SK-N-SH treated with all-trans-retinoic acid at 6 μM for 48 hours (cell line): Measurements from ENCODE around the gene B3GNT9.

ENCODE experiments used
- ATAC-seq: fragments of 200-7000 bp; cut with Tn5 transposase; 3 replicates; pipeline ENCODE4 v1.9.1; 2020; ENCODE audit warnings: mild to moderate bottlenecking, moderate library complexity
- ARNTL ChIP-seq: fragments of 450-650 bp; formaldehyde crosslinking; IDR thresholded peaks from 2 replicates; pipeline ENCODE4 v1.5.0; 2020; ENCODE audit warnings: low read depth, mild to moderate bottlenecking, moderate library complexity, borderline replicate concordance
- BACH2 ChIP-seq: fragments of 250-450 bp; sonication (Bioruptor Pico); IDR thresholded peaks from 2 replicates; pipeline ENCODE4 v1.9.0; 2021; ENCODE audit warnings: mild to moderate bottlenecking, borderline replicate concordance
- ESRRG ChIP-seq: fragments of 250-450 bp; sonication (Bioruptor Pico); IDR thresholded peaks from 2 replicates; pipeline ENCODE4 v1.6.1; 2021; ENCODE audit warnings: mild to moderate bottlenecking
- GLIS3 ChIP-seq: fragments of 250-450 bp; sonication (Bioruptor Pico); IDR thresholded peaks from 2 replicates; pipeline ENCODE4 v1.5.0; 2020; ENCODE audit warnings: mild to moderate bottlenecking, moderate library complexity
- ISL1 ChIP-seq: fragments of 250-450 bp; sonication (Bioruptor Pico); IDR thresholded peaks from 2 replicates; pipeline ENCODE4 v2.1.2; 2022; ENCODE audit warnings: mild to moderate bottlenecking, moderate library complexity
- OSR1 ChIP-seq: fragments of 250-450 bp; sonication (Bioruptor Pico); IDR thresholded peaks from 2 replicates; pipeline ENCODE4 v1.8.0; 2022; ENCODE audit warnings: moderate library complexity, mild to moderate bottlenecking, inconsistent platforms
- PPARA ChIP-seq: fragments of 250-450 bp; sonication (Bioruptor Pico); IDR thresholded peaks from 2 replicates; pipeline ENCODE4 v1.5.0; 2020; ENCODE audit warnings: mild to moderate bottlenecking, borderline replicate concordance
- SNAI2 ChIP-seq: fragments of 250-450 bp; sonication (Bioruptor Pico); IDR thresholded peaks from 2 replicates; pipeline ENCODE4 v1.5.0; 2020; ENCODE audit warnings: mild to moderate bottlenecking, moderate library complexity
- ZC3H10 ChIP-seq: fragments of 250-450 bp; sonication (Bioruptor Pico); IDR thresholded peaks from 2 replicates; pipeline ENCODE4 v1.5.1; 2021; ENCODE audit warnings: mild to moderate bottlenecking, moderate library complexity
- ZFP3 ChIP-seq: fragments of 250-450 bp; sonication (Bioruptor Pico); IDR thresholded peaks from 2 replicates; pipeline ENCODE4 v1.5.0; 2020; ENCODE audit warnings: mild to moderate bottlenecking, moderate library complexity
- ZFP30 ChIP-seq: fragments of 450-650 bp; formaldehyde crosslinking; IDR thresholded peaks from 2 replicates; pipeline ENCODE4 v1.5.0; 2022; ENCODE audit warnings: mild to moderate bottlenecking, moderate library complexity
- ZNF565 ChIP-seq: fragments of 450-650 bp; formaldehyde crosslinking; conservative IDR thresholded peaks from 2 replicates; pipeline ENCODE4 v1.5.0; 2020; ENCODE audit warnings: low read depth, mild to moderate bottlenecking, moderate library complexity
- ZNF70 ChIP-seq: fragments of 450-650 bp; formaldehyde crosslinking; IDR thresholded peaks from 2 replicates; pipeline ENCODE4 v1.5.0; 2020; ENCODE audit warnings: mild to moderate bottlenecking, moderate library complexity
- ZNF8 ChIP-seq: fragments of 450-650 bp; formaldehyde crosslinking; IDR thresholded peaks from 2 replicates; pipeline ENCODE4 v1.5.0; 2020; ENCODE audit warnings: mild to moderate bottlenecking, moderate library complexity
- TF ChIP-seq, protein P1 (sequence below): fragments of 250-450 bp; sonication (Bioruptor Pico); IDR thresholded peaks from 2 replicates; pipeline ENCODE4 v1.5.0; 2020; ENCODE audit warnings: mild to moderate bottlenecking, moderate library complexity
- TF ChIP-seq, protein P2 (sequence below): fragments of 250-450 bp; sonication (Bioruptor Pico); IDR thresholded peaks from 2 replicates; pipeline ENCODE4 v1.5.1; 2020; ENCODE audit warnings: low read depth, mild to moderate bottlenecking, moderate library complexity
- TF ChIP-seq, protein P3 (sequence below): fragments of 250-450 bp; sonication (Bioruptor Pico); IDR thresholded peaks from 2 replicates; pipeline ENCODE4 v1.8.0; 2021; ENCODE audit warnings: low read depth, mild to moderate bottlenecking, moderate library complexity, borderline replicate concordance
- TF ChIP-seq, protein P4 (sequence below): fragments of 250-450 bp; sonication (Bioruptor Pico); IDR thresholded peaks from 2 replicates; pipeline ENCODE4 v1.5.1; 2021; ENCODE audit warnings: mild to moderate bottlenecking, moderate library complexity

Gene B3GNT9

GRCh38 chr16:67179421-67180080 is 28.8 kb upstream of the B3GNT9 start:
- no peak for TF ChIP-seq GLIS3 (CRISPR knock-in tag)
- TF ChIP-seq OSR1: no peak
- TF ChIP-seq, protein P1, sequence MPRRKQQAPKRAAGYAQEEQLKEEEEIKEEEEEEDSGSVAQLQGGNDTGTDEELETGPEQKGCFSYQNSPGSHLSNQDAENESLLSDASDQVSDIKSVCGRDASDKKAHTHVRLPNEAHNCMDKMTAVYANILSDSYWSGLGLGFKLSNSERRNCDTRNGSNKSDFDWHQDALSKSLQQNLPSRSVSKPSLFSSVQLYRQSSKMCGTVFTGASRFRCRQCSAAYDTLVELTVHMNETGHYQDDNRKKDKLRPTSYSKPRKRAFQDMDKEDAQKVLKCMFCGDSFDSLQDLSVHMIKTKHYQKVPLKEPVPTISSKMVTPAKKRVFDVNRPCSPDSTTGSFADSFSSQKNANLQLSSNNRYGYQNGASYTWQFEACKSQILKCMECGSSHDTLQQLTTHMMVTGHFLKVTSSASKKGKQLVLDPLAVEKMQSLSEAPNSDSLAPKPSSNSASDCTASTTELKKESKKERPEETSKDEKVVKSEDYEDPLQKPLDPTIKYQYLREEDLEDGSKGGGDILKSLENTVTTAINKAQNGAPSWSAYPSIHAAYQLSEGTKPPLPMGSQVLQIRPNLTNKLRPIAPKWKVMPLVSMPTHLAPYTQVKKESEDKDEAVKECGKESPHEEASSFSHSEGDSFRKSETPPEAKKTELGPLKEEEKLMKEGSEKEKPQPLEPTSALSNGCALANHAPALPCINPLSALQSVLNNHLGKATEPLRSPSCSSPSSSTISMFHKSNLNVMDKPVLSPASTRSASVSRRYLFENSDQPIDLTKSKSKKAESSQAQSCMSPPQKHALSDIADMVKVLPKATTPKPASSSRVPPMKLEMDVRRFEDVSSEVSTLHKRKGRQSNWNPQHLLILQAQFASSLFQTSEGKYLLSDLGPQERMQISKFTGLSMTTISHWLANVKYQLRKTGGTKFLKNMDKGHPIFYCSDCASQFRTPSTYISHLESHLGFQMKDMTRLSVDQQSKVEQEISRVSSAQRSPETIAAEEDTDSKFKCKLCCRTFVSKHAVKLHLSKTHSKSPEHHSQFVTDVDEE (CRISPR knock-in tag): no peak
- TF ChIP-seq ISL1 (CRISPR knock-in tag): no peak
- no peak for TF ChIP-seq ZFP3 (CRISPR knock-in tag)
- no peak for TF ChIP-seq SNAI2 (CRISPR knock-in tag)
- no peak for TF ChIP-seq ZNF8 (CRISPR knock-in tag)
- TF ChIP-seq, protein P2, sequence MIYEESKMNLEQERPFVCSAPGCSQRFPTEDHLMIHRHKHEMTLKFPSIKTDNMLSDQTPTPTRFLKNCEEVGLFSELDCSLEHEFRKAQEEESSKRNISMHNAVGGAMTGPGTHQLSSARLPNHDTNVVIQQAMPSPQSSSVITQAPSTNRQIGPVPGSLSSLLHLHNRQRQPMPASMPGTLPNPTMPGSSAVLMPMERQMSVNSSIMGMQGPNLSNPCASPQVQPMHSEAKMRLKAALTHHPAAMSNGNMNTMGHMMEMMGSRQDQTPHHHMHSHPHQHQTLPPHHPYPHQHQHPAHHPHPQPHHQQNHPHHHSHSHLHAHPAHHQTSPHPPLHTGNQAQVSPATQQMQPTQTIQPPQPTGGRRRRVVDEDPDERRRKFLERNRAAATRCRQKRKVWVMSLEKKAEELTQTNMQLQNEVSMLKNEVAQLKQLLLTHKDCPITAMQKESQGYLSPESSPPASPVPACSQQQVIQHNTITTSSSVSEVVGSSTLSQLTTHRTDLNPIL: no peak
- no peak for TF ChIP-seq ZNF70 (CRISPR knock-in tag)
- TF ChIP-seq PPARA (CRISPR knock-in tag): no peak
- no peak for TF ChIP-seq ZNF565 (CRISPR knock-in tag)
- TF ChIP-seq ESRRG (CRISPR knock-in tag): no peak
- TF ChIP-seq ARNTL (CRISPR knock-in tag): no peak
- ATAC-seq: no peak

- TF ChIP-seq BACH2 (CRISPR knock-in tag) (no peak), ZFP30 (CRISPR knock-in tag) (0 out of 2 replicates have a peak, but pooled peaks have one; percentile 2), ZNF70 (CRISPR knock-in tag) (no peak), ZC3H10 (CRISPR knock-in tag) (no peak), ZNF565 (CRISPR knock-in tag) (0 out of 2 replicates have a peak, but pooled peaks have one; percentile 45), ZFP3 (CRISPR knock-in tag) (no peak)
- peak; percentile 56 for ATAC-seq
Measured at GRCh38 chr16:67177743-67178699, 27.2 kb upstream of the B3GNT9 start.

DNA sequence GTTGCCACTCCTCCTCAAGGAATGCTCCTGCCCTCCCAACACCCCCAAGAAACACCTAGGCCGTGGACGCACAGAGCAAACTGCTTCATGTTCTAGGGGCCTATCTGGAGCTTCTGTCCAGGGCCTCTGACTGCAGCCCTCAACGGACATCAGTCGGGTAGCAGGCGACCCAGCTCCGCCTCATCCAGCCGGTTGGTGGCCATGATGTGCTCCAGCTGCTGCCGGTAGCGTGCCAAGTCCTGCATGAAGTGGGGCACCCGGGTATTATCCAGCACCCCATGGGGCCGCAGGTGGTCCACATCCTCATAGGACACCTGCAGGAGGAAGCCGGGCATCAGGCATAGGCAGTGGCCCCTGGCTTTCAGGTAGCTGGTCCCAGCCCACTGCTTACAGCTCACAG is 25.9 kb upstream of the B3GNT9 start:
- no peak for TF ChIP-seq ARNTL (CRISPR knock-in tag)
- TF ChIP-seq, protein P3, sequence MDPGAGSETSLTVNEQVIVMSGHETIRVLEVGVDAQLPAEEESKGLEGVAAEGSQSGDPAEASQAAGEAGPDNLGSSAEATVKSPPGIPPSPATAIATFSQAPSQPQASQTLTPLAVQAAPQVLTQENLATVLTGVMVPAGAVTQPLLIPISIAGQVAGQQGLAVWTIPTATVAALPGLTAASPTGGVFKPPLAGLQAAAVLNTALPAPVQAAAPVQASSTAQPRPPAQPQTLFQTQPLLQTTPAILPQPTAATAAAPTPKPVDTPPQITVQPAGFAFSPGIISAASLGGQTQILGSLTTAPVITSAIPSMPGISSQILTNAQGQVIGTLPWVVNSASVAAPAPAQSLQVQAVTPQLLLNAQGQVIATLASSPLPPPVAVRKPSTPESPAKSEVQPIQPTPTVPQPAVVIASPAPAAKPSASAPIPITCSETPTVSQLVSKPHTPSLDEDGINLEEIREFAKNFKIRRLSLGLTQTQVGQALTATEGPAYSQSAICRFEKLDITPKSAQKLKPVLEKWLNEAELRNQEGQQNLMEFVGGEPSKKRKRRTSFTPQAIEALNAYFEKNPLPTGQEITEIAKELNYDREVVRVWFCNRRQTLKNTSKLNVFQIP (CRISPR knock-in tag): no peak
- TF ChIP-seq, protein P4, sequence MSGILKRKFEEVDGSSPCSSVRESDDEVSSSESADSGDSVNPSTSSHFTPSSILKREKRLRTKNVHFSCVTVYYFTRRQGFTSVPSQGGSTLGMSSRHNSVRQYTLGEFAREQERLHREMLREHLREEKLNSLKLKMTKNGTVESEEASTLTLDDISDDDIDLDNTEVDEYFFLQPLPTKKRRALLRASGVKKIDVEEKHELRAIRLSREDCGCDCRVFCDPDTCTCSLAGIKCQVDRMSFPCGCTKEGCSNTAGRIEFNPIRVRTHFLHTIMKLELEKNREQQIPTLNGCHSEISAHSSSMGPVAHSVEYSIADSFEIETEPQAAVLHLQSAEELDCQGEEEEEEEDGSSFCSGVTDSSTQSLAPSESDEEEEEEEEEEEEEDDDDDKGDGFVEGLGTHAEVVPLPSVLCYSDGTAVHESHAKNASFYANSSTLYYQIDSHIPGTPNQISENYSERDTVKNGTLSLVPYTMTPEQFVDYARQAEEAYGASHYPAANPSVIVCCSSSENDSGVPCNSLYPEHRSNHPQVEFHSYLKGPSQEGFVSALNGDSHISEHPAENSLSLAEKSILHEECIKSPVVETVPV (CRISPR knock-in tag): no peak
- TF ChIP-seq, protein P2: no peak
- no peak for ATAC-seq
